Fibroblast of lung (primary cell): ENCODE measurements around the gene EPHB1. TPM values are rescaled to one million over a fixed set of nuclear protein-coding genes. Genes with fewer than 3 reads are reported as not detected.

Source experiments
- DNase-seq, 2 donors: peaks; one replicate each; pipeline versions ENCODE4 v3.0.0 to v3.0.0-alpha.2; 2010; ENCODE audit warnings: low read depth in 2 of 2
- H2AFZ ChIP-seq: 2 replicates; pipeline ENCODE4 v1.5.1; 2012; ENCODE audit warnings: low read length, control low read depth, inconsistent platforms
- H3K27ac ChIP-seq: 2 replicates; pipeline ENCODE4 v1.5.1; 2011; ENCODE audit warnings: low read length, control low read depth; ENCODE audit not compliant: insufficient read depth
- H3K27me3 ChIP-seq: 2 replicates; pipeline ENCODE4 v1.5.1; 2011; ENCODE audit warnings: mild to moderate bottlenecking, low read length; ENCODE audit not compliant: control insufficient read depth, insufficient read depth
- H3K36me3 ChIP-seq: 2 replicates; pipeline ENCODE4 v1.5.1; 2011; ENCODE audit warnings: low read length; ENCODE audit not compliant: control insufficient read depth, insufficient read depth
- H3K4me1 ChIP-seq: 2 replicates; pipeline ENCODE4 v1.5.1; 2011; ENCODE audit warnings: low read length; ENCODE audit not compliant: control insufficient read depth, insufficient read depth; ENCODE audit errors: extremely low read depth
- H3K4me2 ChIP-seq: 2 replicates; pipeline ENCODE4 v1.5.1; 2011; ENCODE audit warnings: low read length, control low read depth; ENCODE audit not compliant: insufficient read depth; ENCODE audit errors: extremely low read depth
- H3K4me3 ChIP-seq, 4 experiments: fragments of 200-600 bp in 1 of 4; sonication (generic) in 1 of 4; replicated peaks in 1 of 4; 2 replicates each; pipeline ENCODE4 v1.5.1; 2011 to 2016; ENCODE audit warnings: low read length in 4 of 4, low read depth in 3 of 4, mild to moderate bottlenecking in 3 of 4, control low read depth in 2 of 4, inconsistent platforms in 1 of 4, mixed read lengths in 1 of 4; ENCODE audit not compliant: insufficient read depth in 1 of 4; ENCODE audit errors: control extremely low read depth in 1 of 4
- H3K79me2 ChIP-seq: 2 replicates; pipeline ENCODE4 v1.5.1; 2012; ENCODE audit warnings: mild to moderate bottlenecking, low read length, inconsistent platforms; ENCODE audit not compliant: control insufficient read depth, insufficient read depth
- H3K9ac ChIP-seq: 2 replicates; pipeline ENCODE4 v1.5.1; 2011; ENCODE audit warnings: mild to moderate bottlenecking, low read length, control low read depth; ENCODE audit not compliant: insufficient read depth
- H3K9me3 ChIP-seq: 2 replicates; pipeline ENCODE4 v1.5.1; 2012; ENCODE audit warnings: low read depth, low read length; ENCODE audit not compliant: control insufficient read depth, insufficient read depth
- H4K20me1 ChIP-seq: 2 replicates; pipeline ENCODE4 v1.5.1; 2011; ENCODE audit warnings: low read length; ENCODE audit not compliant: control insufficient read depth, insufficient read depth; ENCODE audit errors: extremely low read depth
- EZH2 ChIP-seq: IDR thresholded peaks from 2 replicates; pipeline ENCODE4 v1.5.1; 2012; ENCODE audit warnings: low read length, control low read depth, mild to moderate bottlenecking; ENCODE audit errors: missing control alignments
- polyA plus RNA-seq, 2 donors: library from polyadenylated mRNA; depleted of rRNA in 1 of 2; stranded (reverse) in 1 of 2; unstranded in 1 of 2; fragments of >200 nt; gene quantifications; 2 replicates each; pipeline ENCODE4 v1.2.1, GENCODE V29; 2011 to 2012; ENCODE audit warnings: missing spikeins in 1 of 2
- total RNA-seq: library from RNA; depleted of rRNA; stranded (reverse); fragments of >200 nt; gene quantifications from 2 replicates; pipeline ENCODE4 v1.2.1, GENCODE V29; 2014
- TF ChIP-seq, protein P1 (sequence below), 2 donors: IDR thresholded peaks in 1 of 2; conservative IDR thresholded peaks in 1 of 2; 1 replicate in 1 of 2; 2 replicates in 1 of 2; pipeline ENCODE4 v1.5.1; 2011 to 2012; ENCODE audit warnings: low read length in 2 of 2, control low read depth in 1 of 2, inconsistent platforms in 1 of 2, low read depth in 1 of 2, mild to moderate bottlenecking in 1 of 2

Gene EPHB1
- total and polyA plus RNA-seq, 2 donors (not counting 1 experiment from before 2014, with no cell fraction given): 0.14 to 0.50 TPM

DNA sequence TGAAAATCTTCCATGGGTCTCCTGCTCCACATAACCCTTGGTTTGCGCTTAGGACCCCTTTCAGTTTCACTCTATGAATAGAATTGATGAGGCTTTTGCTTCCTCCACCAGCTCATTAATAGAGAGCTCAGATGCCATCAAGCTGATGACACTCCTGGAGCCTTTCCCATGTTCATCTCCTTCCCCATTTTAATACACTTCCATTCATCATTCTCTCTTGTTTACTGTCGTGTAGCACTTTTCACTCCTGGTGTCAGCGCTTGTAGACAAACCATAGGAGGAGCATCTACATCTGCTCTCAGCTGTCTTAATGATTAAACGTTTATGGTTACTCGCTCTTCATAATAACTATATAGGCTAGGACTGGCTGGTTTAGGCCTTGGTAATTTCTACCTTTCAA is 363.5 kb downstream of the EPHB1 start:
- no peaks in the 10 kb centered on the region for H3K4me1 ChIP-seq
- TF ChIP-seq, protein P1, sequence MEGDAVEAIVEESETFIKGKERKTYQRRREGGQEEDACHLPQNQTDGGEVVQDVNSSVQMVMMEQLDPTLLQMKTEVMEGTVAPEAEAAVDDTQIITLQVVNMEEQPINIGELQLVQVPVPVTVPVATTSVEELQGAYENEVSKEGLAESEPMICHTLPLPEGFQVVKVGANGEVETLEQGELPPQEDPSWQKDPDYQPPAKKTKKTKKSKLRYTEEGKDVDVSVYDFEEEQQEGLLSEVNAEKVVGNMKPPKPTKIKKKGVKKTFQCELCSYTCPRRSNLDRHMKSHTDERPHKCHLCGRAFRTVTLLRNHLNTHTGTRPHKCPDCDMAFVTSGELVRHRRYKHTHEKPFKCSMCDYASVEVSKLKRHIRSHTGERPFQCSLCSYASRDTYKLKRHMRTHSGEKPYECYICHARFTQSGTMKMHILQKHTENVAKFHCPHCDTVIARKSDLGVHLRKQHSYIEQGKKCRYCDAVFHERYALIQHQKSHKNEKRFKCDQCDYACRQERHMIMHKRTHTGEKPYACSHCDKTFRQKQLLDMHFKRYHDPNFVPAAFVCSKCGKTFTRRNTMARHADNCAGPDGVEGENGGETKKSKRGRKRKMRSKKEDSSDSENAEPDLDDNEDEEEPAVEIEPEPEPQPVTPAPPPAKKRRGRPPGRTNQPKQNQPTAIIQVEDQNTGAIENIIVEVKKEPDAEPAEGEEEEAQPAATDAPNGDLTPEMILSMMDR (conservative IDR thresholded peaks at IDR 0.05 in 1 of 2, IDR thresholded peaks at IDR 0.05 in 1 of 2; ENCODE audit: low read depth in 1 of 2, low read length in 2 of 2): no peak
- no peak for TF ChIP-seq EZH2
- no peak overlapping the region for H3K4me3 ChIP-seq
- no peak overlapping the region for H2AFZ ChIP-seq
- no peak overlapping the region for H3K27ac ChIP-seq
- no peaks in the 10 kb centered on the region for H4K20me1 ChIP-seq
- H3K79me2 ChIP-seq: no peaks in the 10 kb centered on the region
- no peak overlapping the region for H3K4me2 ChIP-seq
- no peaks in the 10 kb centered on the region for H3K27me3 ChIP-seq
- H3K9ac ChIP-seq: no peak overlapping the region
- H3K9me3 ChIP-seq: no peaks in the 10 kb centered on the region
- no peak for DNase-seq
- no peaks in the 10 kb centered on the region for H3K36me3 ChIP-seq

DNA sequence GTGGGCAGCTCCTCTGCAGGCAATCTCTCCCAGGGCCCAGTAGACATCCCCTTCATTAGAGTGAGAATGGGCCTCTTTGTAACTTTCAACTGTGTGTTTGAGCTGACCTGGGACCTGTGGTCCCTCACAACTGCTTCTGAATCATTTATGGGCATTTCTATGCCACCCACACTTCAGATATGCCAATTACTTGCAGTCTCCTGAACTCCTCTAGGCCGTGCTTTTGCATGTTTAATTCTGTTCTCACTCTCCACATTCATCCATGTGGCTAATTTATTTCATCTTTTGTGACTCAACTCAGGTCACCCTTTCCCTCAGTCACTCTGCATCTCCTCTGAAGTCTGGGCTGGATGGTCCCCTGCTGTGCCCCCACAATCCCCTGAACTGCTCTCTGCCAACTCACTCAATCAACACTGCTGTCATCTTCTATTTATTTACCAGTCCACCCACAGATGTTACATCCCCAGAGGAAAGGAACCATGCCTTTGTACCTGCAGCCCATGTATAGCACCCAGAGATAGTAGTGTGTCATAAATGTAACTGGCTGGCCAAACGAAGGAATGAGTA is 364.7 kb downstream of the EPHB1 start:
- Histone ChIP-seq H3K27ac (no peak overlapping the region), H4K20me1 (no peaks in the 10 kb centered on the region), H3K9ac (no peak overlapping the region), H3K79me2 (no peaks in the 10 kb centered on the region), H3K4me2 (no peak overlapping the region), H3K4me3 (no peak overlapping the region), H3K4me1 (no peaks in the 10 kb centered on the region), H3K9me3 (no peaks in the 10 kb centered on the region), H2AFZ (no peak overlapping the region), H3K27me3 (no peaks in the 10 kb centered on the region), H3K36me3 (no peaks in the 10 kb centered on the region)
- DNase-seq: no peak
- no peak for TF ChIP-seq EZH2
- TF ChIP-seq, protein P1 (conservative IDR thresholded peaks at IDR 0.05 in 1 of 2, IDR thresholded peaks at IDR 0.05 in 1 of 2; ENCODE audit: low read depth in 1 of 2, low read length in 2 of 2): no peak

DNA sequence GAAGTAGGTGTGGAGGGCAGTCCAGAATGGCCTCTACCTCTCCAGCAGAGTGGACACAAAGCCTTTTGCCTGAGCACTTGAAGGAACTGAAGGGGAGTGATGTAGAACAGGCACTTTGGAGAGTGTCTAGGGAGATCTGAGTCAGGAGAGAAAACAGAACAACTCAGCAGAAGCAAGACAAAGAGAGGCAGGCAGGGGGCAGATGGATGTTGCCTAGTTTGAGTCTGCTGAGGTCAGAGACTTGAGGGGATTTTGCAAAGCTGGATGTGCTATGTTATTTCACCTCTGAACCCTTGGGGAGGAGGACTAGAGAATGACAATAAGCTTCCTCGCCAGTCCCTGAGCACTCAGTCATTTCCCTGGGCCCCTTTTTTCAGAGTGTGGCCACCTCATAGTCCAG is 366.4 kb downstream of the EPHB1 start:
- no peak for TF ChIP-seq EZH2
- TF ChIP-seq, protein P1 (conservative IDR thresholded peaks at IDR 0.05 in 1 of 2, IDR thresholded peaks at IDR 0.05 in 1 of 2; ENCODE audit: low read depth in 1 of 2, low read length in 2 of 2): no peak
- no peaks in the 10 kb centered on the region for H3K79me2 ChIP-seq
- no peaks in the 10 kb centered on the region for H4K20me1 ChIP-seq
- H3K27me3 ChIP-seq: no peaks in the 10 kb centered on the region
- H3K4me1 ChIP-seq: no peaks in the 10 kb centered on the region
- H3K9ac ChIP-seq: no peak overlapping the region
- no peak overlapping the region for H3K27ac ChIP-seq
- H3K9me3 ChIP-seq: no peaks in the 10 kb centered on the region
- no peak for DNase-seq
- H3K4me2 ChIP-seq: no peak overlapping the region
- H2AFZ ChIP-seq: no peak overlapping the region
- H3K4me3 ChIP-seq: no peak overlapping the region
- no peaks in the 10 kb centered on the region for H3K36me3 ChIP-seq
